Ovary (tissue), 3 donors: Measurements from ENCODE around the gene LGI4.

Experiments
- POLR2A ChIP-seq: fragments of 450-650 bp; IDR thresholded peaks from one replicate; pipeline ENCODE4 v1.6.1; 2017; ENCODE audit warnings: antibody characterized with exemption, mild to moderate bottlenecking, moderate library complexity
- TF ChIP-seq, protein P1 (sequence below), 3 donors: fragments of 450-650 bp in 2 of 3; fragments of 200-600 bp in 1 of 3; IDR thresholded peaks; one replicate each; pipeline versions ENCODE4 v1.5.1 to v1.8.0; 2016 to 2022; ENCODE audit warnings: antibody characterized with exemption in 3 of 3, mild to moderate bottlenecking in 1 of 3
- donor health status: DM: no; HTN: no; CAD: no.

- TF ChIP-seq, protein P1, sequence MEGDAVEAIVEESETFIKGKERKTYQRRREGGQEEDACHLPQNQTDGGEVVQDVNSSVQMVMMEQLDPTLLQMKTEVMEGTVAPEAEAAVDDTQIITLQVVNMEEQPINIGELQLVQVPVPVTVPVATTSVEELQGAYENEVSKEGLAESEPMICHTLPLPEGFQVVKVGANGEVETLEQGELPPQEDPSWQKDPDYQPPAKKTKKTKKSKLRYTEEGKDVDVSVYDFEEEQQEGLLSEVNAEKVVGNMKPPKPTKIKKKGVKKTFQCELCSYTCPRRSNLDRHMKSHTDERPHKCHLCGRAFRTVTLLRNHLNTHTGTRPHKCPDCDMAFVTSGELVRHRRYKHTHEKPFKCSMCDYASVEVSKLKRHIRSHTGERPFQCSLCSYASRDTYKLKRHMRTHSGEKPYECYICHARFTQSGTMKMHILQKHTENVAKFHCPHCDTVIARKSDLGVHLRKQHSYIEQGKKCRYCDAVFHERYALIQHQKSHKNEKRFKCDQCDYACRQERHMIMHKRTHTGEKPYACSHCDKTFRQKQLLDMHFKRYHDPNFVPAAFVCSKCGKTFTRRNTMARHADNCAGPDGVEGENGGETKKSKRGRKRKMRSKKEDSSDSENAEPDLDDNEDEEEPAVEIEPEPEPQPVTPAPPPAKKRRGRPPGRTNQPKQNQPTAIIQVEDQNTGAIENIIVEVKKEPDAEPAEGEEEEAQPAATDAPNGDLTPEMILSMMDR (IDR thresholded peaks at IDR 0.05): no peak
- no peak for TF ChIP-seq POLR2A
These were observed 3.5 kb upstream of the LGI4 start, which contains the start of gene FXYD1 for GRCh38 chr19:35138305-35138892.
